ENCODE measurements around the gene PWWP3B.
A peak's percentile ranks its signal among the peaks of the same experiment; 100 is the strongest.

PWWP3B gene

DNA sequence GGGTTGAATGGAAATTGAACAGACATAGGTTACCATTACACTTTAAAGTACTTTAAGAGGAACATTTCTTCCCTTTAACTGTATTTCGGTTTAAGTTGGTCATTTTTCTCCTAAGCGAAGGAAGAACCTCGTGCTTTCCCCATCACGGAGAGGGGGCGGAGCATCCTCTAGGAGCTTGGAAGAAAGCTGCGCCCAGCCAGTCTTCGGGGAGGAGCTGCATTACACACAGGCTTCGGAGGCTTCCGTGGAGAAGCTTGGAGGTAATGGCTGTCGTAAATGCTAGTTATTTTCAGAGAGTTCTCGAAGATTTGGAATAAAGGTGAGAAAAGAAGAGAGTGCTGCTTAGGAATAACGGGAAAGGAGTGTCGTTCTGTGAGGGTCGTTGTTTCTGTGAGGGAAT is at the start of gene PWWP3B:
TSS of gene PWWP3B (plus strand) at position 199 of the 400 bp plus-strand sequence. CDS start 37,128 bp downstream, outside the sequence.
- POLR2A ChIA-PET, result interaction anchor here (0.5 kb wide), 1 partner anchor 154 kb away, joined by 3 read pairs; no protein-coding TSS in a partner anchor
- Histone ChIP-seq H3K36me3 (ENCODE audit: control insufficient read depth in 2 of 2, insufficient read depth in 1 of 2, low read length in 2 of 2) (no peaks in the 10 kb centered on the region), H3K4me3 (ENCODE audit: low read depth, low read length) (peak within 1 kb of the TSS; percentile 37), H3K9me3 (ENCODE audit: control insufficient read depth, insufficient read depth, low read depth, low read length) (no peaks in the 10 kb centered on the region), H3K27ac (ENCODE audit: extremely low read depth, low read depth, low read length) (no peak within 1 kb of the TSS), H3K4me1 (ENCODE audit: control insufficient read depth, insufficient read depth, low read length) (no peaks in the 10 kb centered on the region)
- TF ChIP-seq ZNF510 (tag by site-specific recombination; IDR thresholded peaks at IDR 0.05; ENCODE audit: insufficient replicate concordance), result no peak
- CTCF ChIA-PET, result interaction anchor here (0.6 kb wide), 1 partner anchor 133 kb away, joined by 3 read pairs; no protein-coding TSS in a partner anchor

DNA sequence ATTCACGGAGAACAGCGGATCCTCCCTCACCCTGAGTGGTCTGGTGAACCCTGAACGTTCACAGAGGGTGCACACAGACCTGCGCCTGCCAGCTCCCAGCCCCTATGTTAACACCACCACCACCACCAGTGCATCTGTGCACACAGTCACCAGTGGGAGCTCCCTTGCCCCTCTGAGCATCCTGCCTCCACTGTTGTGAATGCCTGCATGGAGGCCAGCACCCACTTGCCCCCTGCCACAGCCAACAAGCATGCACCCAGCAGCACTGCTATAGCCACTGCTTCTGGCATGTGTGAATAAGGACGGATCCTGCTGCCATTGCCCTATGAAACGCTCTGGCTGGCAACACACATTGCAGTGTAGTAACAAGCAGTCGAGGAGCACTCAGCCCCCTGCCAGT is 29.1 kb upstream of the PWWP3B start:
- no peak for TF ChIP-seq ZNF416 (tag by site-specific recombination; IDR thresholded peaks at IDR 0.05)
- TF ChIP-seq ZNF48 (tag by site-specific recombination; IDR thresholded peaks at IDR 0.05), result no peak
- TF ChIP-seq GFI1B (tag by site-specific recombination; IDR thresholded peaks at IDR 0.05), result no peak
- no peak for TF ChIP-seq ZNF169 (tag by site-specific recombination; IDR thresholded peaks at IDR 0.05)
- TF ChIP-seq, protein P1, sequence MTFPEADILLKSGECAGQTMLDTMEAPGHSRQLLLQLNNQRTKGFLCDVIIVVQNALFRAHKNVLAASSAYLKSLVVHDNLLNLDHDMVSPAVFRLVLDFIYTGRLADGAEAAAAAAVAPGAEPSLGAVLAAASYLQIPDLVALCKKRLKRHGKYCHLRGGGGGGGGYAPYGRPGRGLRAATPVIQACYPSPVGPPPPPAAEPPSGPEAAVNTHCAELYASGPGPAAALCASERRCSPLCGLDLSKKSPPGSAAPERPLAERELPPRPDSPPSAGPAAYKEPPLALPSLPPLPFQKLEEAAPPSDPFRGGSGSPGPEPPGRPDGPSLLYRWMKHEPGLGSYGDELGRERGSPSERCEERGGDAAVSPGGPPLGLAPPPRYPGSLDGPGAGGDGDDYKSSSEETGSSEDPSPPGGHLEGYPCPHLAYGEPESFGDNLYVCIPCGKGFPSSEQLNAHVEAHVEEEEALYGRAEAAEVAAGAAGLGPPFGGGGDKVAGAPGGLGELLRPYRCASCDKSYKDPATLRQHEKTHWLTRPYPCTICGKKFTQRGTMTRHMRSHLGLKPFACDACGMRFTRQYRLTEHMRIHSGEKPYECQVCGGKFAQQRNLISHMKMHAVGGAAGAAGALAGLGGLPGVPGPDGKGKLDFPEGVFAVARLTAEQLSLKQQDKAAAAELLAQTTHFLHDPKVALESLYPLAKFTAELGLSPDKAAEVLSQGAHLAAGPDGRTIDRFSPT (tag by site-specific recombination; IDR thresholded peaks at IDR 0.05), result no peak
- TF ChIP-seq, protein P2, sequence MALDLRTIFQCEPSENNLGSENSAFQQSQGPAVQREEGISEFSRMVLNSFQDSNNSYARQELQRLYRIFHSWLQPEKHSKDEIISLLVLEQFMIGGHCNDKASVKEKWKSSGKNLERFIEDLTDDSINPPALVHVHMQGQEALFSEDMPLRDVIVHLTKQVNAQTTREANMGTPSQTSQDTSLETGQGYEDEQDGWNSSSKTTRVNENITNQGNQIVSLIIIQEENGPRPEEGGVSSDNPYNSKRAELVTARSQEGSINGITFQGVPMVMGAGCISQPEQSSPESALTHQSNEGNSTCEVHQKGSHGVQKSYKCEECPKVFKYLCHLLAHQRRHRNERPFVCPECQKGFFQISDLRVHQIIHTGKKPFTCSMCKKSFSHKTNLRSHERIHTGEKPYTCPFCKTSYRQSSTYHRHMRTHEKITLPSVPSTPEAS (tag by site-specific recombination; IDR thresholded peaks at IDR 0.05), result no peak
- no peak for TF ChIP-seq ZNF404 (tag by site-specific recombination; IDR thresholded peaks at IDR 0.05)
- TF ChIP-seq RBAK (tag by site-specific recombination; IDR thresholded peaks at IDR 0.05), result no peak
- TF ChIP-seq MEIS1 (CRISPR knock-in tag; IDR thresholded peaks at IDR 0.05; ENCODE audit: borderline replicate concordance), result no peak
- no peak for TF ChIP-seq ZNF341 (tag by site-specific recombination; IDR thresholded peaks at IDR 0.05; ENCODE audit: low read depth)
- no peak for TF ChIP-seq FEZF1 (tag by site-specific recombination; IDR thresholded peaks at IDR 0.05)
- Histone ChIP-seq H3K9me3 (ENCODE audit: control insufficient read depth, insufficient read depth, low read depth, low read length) (no peaks in the 10 kb centered on the region), H3K27ac (ENCODE audit: extremely low read depth, low read depth, low read length) (no peak overlapping the region), H3K4me1 (ENCODE audit: control insufficient read depth, insufficient read depth, low read length) (no peaks in the 10 kb centered on the region), H3K36me3 (ENCODE audit: control insufficient read depth in 2 of 2, insufficient read depth in 1 of 2, low read length in 2 of 2) (no peaks in the 10 kb centered on the region), H3K4me3 (ENCODE audit: low read depth, low read length) (no peak overlapping the region)
- ChIA-PET CTCF (no interaction called here), POLR2A (no interaction called here)

DNA sequence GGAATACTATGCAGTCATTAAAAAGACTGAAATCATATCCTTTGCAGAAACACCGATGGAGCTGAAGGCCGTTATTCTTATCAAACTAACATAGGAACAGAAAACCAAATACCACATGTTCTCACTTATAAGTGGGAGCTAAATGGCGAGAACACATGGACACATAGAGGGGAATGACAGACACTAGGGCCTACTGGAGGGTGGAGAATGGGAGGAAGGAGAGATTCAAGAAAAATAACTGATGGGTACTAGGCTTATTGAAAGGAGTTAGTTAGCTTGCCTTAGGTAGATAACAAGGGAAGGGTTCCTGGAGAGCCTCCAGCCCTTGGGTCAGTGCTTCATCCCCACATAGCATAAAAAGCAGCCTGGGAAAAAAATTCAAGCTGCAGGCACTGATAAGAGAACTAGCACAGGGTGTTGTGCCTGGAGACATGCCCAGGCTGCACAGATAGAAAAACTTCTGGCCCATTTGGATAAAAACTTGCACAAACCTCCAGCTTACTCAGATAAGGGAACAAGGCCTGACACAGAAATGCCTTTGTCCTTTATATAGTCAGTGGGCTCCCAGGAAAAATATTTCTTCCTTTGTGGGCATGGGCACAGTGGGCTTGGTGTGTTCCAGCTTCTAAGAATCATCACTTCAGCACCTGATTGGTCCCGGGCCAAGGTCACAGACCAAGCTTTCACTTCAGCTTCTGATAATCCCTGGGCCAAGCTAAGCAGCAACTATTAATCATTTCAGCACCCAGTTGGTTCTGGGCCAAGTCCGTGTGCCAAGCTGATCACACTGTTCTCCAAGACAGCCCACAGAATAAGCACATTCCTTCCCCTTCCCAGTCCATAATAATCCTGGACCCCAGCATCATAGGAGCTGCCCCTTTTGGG is 23.1 kb upstream of the PWWP3B start:
- Histone ChIP-seq H3K9me3 (ENCODE audit: control insufficient read depth, insufficient read depth, low read depth, low read length) (no peaks in the 10 kb centered on the region; the same call in none of the 2 replicates), H3K36me3 (ENCODE audit: control insufficient read depth in 2 of 2, insufficient read depth in 1 of 2, low read length in 2 of 2) (no peaks in the 10 kb centered on the region), H3K4me3 (ENCODE audit: low read depth, low read length) (no peak overlapping the region), H3K27ac (ENCODE audit: extremely low read depth, low read depth, low read length) (no peak overlapping the region), H3K4me1 (ENCODE audit: control insufficient read depth, insufficient read depth, low read length) (no peaks in the 10 kb centered on the region)
- ChIA-PET POLR2A (no interaction called here), CTCF (no interaction called here)
- no peak for TF ChIP-seq ZNF248 (tag by site-specific recombination; IDR thresholded peaks at IDR 0.05)
- no peak for TF ChIP-seq ZNF311 (tag by site-specific recombination; IDR thresholded peaks at IDR 0.05; ENCODE audit: borderline replicate concordance)
- no peak for TF ChIP-seq ZNF335 (tag by site-specific recombination; conservative IDR thresholded peaks at IDR 0.05)
- TF ChIP-seq, protein P3, sequence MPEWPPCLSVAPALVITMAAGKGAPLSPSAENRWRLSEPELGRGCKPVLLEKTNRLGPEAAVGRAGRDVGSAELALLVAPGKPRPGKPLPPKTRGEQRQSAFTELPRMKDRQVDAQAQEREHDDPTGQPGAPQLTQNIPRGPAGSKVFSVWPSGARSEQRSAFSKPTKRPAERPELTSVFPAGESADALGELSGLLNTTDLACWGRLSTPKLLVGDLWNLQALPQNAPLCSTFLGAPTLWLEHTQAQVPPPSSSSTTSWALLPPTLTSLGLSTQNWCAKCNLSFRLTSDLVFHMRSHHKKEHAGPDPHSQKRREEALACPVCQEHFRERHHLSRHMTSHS (tag by site-specific recombination; IDR thresholded peaks at IDR 0.05), result no peak
- no peak for TF ChIP-seq ZFP41 (tag by site-specific recombination; IDR thresholded peaks at IDR 0.05; ENCODE audit: borderline replicate concordance)
- TF ChIP-seq ZNF416 (tag by site-specific recombination; IDR thresholded peaks at IDR 0.05), result no peak
- TF ChIP-seq ZNF560 (tag by site-specific recombination; IDR thresholded peaks at IDR 0.05; ENCODE audit: borderline replicate concordance), result no peak
- TF ChIP-seq, protein P4, sequence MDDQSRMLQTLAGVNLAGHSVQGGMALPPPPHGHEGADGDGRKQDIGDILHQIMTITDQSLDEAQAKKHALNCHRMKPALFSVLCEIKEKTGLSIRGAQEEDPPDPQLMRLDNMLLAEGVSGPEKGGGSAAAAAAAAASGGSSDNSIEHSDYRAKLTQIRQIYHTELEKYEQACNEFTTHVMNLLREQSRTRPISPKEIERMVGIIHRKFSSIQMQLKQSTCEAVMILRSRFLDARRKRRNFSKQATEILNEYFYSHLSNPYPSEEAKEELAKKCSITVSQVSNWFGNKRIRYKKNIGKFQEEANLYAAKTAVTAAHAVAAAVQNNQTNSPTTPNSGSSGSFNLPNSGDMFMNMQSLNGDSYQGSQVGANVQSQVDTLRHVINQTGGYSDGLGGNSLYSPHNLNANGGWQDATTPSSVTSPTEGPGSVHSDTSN (CRISPR knock-in tag; IDR thresholded peaks at IDR 0.05), result no peak
- no peak for TF ChIP-seq BCL11A (tag by site-specific recombination; IDR thresholded peaks at IDR 0.05; ENCODE audit: low read depth)
- no peak for TF ChIP-seq ZNF19 (tag by site-specific recombination; IDR thresholded peaks at IDR 0.05; ENCODE audit: low read depth)
- TF ChIP-seq ZNF473 (tag by site-specific recombination; IDR thresholded peaks at IDR 0.05), result no peak
- TF ChIP-seq ZNF114 (tag by site-specific recombination; IDR thresholded peaks at IDR 0.05), result no peak
- TF ChIP-seq ZNF16 (tag by site-specific recombination; IDR thresholded peaks at IDR 0.05; ENCODE audit: low read depth), result no peak
- no peak for TF ChIP-seq ZNF169 (tag by site-specific recombination; IDR thresholded peaks at IDR 0.05)
- no peak for TF ChIP-seq ZNF777 (tag by site-specific recombination; IDR thresholded peaks at IDR 0.05; ENCODE audit: borderline replicate concordance)
